ENCODE measurements around the gene ADAM22.

The ADAM22 gene

GRCh38 chr7:88223265-88223664 lies 289.2 kb downstream of the ADAM22 start:
- DNase-seq: no peak

GRCh38 chr7:88224601-88225275 lies 290.7 kb downstream of the ADAM22 start:
- peak; percentile 69 for DNase-seq

- no peak for DNase-seq
Observed at GRCh38 chr7:88226201-88226600, 292.1 kb downstream of the ADAM22 start.

GRCh38 chr7:88226886-88227516 lies 292.9 kb downstream of the ADAM22 start:
- peak; percentile 84 for DNase-seq

- DNase-seq: no peak
Observed at GRCh38 chr7:88229302-88229995, 295.4 kb downstream of the ADAM22 start.

GRCh38 chr7:88230646-88231045 lies 296.6 kb downstream of the ADAM22 start:
- no peak for DNase-seq

- DNase-seq: no peak
Observed at GRCh38 chr7:88233828-88234227, 299.8 kb downstream of the ADAM22 start.

GRCh38 chr7:88239852-88240251 lies 305.8 kb downstream of the ADAM22 start:
- DNase-seq: no peak

- peak; percentile 40 for DNase-seq
Observed at GRCh38 chr7:88243345-88243909, 309.4 kb downstream of the ADAM22 start.

GRCh38 chr7:88244258-88244657 lies 310.2 kb downstream of the ADAM22 start:
- no peak for DNase-seq

Measured in HCEC 1CT (cell line).